GM12892 (cell line): ENCODE data around the gene ZNF407.

Experiments
- POLR2A ChIP-seq: IDR thresholded peaks from 2 replicates; pipeline ENCODE4 v1.6.1; 2011; ENCODE audit warnings: low read depth, low read length, control low read depth
- POLR2AphosphoS5 ChIP-seq: IDR thresholded peaks from 2 replicates; pipeline ENCODE4 v1.6.1; 2011; ENCODE audit warnings: low read depth, low read length, control low read depth

DNA sequence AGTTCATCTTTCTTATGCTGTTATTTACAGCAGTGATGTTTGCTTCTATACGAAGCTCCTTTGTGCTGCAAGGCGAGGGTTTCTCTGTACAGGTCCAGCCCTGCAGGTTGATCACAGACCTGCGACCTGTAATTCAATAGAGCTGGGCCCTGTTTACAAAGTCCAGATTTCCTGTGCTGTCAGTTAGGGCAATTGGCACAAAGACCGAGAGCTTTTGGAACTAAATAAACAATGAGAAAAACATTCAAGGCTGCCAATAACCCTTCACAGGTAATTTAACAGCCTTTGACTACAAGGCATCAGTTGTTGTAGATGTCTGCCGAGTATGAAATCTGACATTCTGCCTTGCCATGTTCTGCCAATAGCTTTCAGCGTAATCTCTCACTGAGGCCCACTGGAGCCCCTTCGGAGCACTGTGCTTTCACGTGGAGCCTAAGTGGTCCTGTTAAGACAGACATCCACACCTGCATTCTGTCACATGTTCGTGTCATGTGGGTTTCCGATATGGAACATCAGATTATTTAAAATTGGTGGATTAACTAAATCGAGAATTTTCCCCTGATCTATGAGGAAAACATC lies 378.8 kb downstream of the ZNF407 start:
- TF ChIP-seq POLR2A (no peak), POLR2AphosphoS5 (no peak)
